CD4-positive, CD25-positive, alpha-beta regulatory T cell (primary cell): ENCODE data around the gene TP73. TPM values are rescaled to one million over a fixed set of nuclear protein-coding genes. Genes with fewer than 3 reads are reported as not detected.

Experiments
- ATAC-seq, 2 donors: fragments of 150-1000 bp; cut with Tn5 transposase; one replicate each; pipeline ENCODE4 v1.10.0; 2021; ENCODE audit warnings: low read depth in 2 of 2, moderate number of reproducible peaks in 2 of 2, moderate library complexity in 1 of 2
- DNase-seq, 3 donors: peaks; one replicate each; pipeline versions ENCODE4 v3.0.0 to v3.0.0-alpha.2; 2012 to 2022; ENCODE audit warnings: mixed read lengths in 1 of 3
- H3K27ac ChIP-seq: one replicate; pipeline ENCODE4 v1.7.0; 2013; ENCODE audit warnings: mild to moderate bottlenecking, low read length; ENCODE audit not compliant: insufficient read depth, poor library complexity, severe bottlenecking
- H3K27me3 ChIP-seq: one replicate; pipeline ENCODE4 v1.7.0; 2013; ENCODE audit warnings: low read length; ENCODE audit not compliant: control insufficient read depth, insufficient read depth
- H3K36me3 ChIP-seq: one replicate; pipeline ENCODE4 v1.7.0; 2013; ENCODE audit warnings: mild to moderate bottlenecking, low read length, moderate library complexity; ENCODE audit not compliant: control insufficient read depth, insufficient read depth
- H3K4me1 ChIP-seq: 2 replicates; pipeline ENCODE4 v1.7.0; 2013; ENCODE audit warnings: mild to moderate bottlenecking, low read length; ENCODE audit not compliant: insufficient read depth, control insufficient read depth, poor library complexity, severe bottlenecking
- H3K4me3 ChIP-seq: one replicate; pipeline ENCODE4 v1.7.0; 2013; ENCODE audit warnings: low read depth, mild to moderate bottlenecking, low read length, moderate library complexity
- H3K9me3 ChIP-seq, 2 experiments: 1 replicate in 1 of 2; 2 replicates in 1 of 2; pipeline ENCODE4 v1.7.0; 2013; ENCODE audit warnings: low read length in 2 of 2, mild to moderate bottlenecking in 1 of 2, moderate library complexity in 1 of 2; ENCODE audit not compliant: control insufficient read depth in 2 of 2
- H3K27ac Mint-ChIP-seq, 3 donors: one replicate each; pipeline ENCODE4 v1.8.0; 2020 to 2022; ENCODE audit warnings: mild to moderate bottlenecking in 3 of 3, mixed read lengths in 3 of 3, moderate library complexity in 2 of 3
- H3K27me3 Mint-ChIP-seq: one replicate; pipeline ENCODE4 v1.8.0; 2022; ENCODE audit warnings: mild to moderate bottlenecking, mixed read lengths
- H3K36me3 Mint-ChIP-seq: one replicate; pipeline ENCODE4 v1.8.0; 2020; ENCODE audit warnings: mixed read lengths
- H3K4me1 Mint-ChIP-seq, 4 donors: one replicate each; pipeline ENCODE4 v1.8.0; 2020 to 2022; ENCODE audit warnings: mixed read lengths in 4 of 4, mild to moderate bottlenecking in 1 of 4
- H3K4me3 Mint-ChIP-seq, 4 donors: one replicate each; pipeline ENCODE4 v1.8.0; 2020 to 2022; ENCODE audit warnings: mild to moderate bottlenecking in 4 of 4, mixed read lengths in 4 of 4, moderate library complexity in 3 of 4
- H3K9me3 Mint-ChIP-seq, 7 donors: one replicate each; pipeline ENCODE4 v1.8.0; 2020 to 2022; ENCODE audit warnings: mixed read lengths in 7 of 7, mild to moderate bottlenecking in 3 of 7, moderate library complexity in 2 of 7
- polyA plus RNA-seq, 4 donors: library from polyadenylated mRNA; unstranded; fragments of 300-500 nt; fragmentation: Illumina TruSeq; gene quantifications; one replicate each; pipeline ENCODE4 v1.2.3, GENCODE V29; 2021
- total RNA-seq: library from RNA; stranded (reverse); gene quantifications from one replicate; pipeline ENCODE4 v1.2.3, GENCODE V29; 2022

Gene TP73
- total and polyA plus RNA-seq, 5 donors from 2014 or later, result 0.08 to 0.12 TPM; not detected in 3

DNA sequence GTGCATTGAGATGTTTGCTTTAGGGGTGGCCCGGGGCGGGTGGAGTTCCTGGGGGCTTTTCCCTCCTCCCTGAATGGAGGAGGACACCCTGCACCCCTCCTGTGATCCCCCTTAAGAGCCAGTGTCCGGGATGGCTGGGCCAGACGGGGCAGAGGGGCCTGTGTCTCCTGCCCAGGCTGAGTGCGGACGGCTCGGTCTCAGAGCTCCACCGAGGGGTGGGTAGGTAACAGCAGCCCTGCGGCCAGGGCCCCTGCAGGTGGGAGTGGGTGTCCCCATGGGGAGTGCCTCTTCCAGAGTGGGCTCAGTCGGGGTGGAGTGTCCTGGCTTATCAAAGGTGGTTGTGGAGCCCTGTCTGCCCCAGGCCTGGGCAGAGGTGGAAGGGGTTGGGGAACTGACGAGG, 23.1 kb downstream of the TP73 start:
- H3K9me3 Mint-ChIP-seq, result no peaks in the 10 kb centered on the region
- no peak for ATAC-seq
- H3K4me1 ChIP-seq, result no peaks in the 10 kb centered on the region

DNA sequence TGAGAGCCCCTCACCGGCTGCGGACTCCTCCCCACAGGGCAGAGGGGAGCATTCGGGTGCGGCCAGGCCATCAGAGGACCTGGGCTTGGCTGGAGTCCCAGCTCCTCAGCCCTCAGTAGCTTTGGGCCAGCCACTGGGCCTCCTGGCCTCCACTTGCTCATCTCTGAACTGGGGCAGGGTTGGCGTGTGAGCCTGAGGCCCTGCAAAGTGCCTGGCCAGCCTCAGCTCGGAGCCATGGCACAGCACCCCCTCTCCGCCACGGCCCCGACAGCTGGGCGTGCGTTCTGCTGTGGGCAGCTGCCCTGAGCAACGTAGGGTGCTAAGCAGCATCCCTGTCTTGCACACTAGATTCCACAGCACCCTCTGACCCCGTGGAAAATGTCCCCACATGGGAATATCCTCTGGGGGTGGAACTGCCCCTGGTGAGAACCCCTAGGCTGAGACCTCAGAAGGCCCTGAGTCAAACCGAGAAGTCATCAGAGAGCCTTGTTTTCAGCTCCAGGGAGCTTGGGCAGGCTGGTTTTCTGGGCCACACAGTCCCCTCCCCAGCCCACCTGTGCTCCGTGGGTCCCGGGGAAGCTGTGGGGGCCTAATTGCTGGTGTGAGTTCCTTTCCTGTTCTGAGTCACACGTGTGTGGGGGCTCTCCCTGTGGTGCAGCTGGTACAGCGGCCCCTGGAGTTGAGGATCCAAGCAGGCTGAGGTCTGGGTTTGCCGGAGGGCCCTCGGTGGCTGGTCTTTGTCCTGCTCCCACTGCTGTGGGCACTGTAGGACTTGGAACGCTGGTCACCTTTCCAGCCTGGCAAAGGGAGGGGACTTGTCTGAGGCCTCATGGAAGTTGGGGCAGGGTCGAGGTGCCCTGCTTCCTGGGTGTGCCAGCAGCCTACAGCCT, 24.5 kb downstream of the TP73 start:
- Histone ChIP-seq H3K27ac (no peak overlapping the region), H3K4me3 (no peak overlapping the region), H3K9me3 (no peaks in the 10 kb centered on the region), H3K27me3 (no peaks in the 10 kb centered on the region), H3K36me3 (no peaks in the 10 kb centered on the region), H3K4me1 (no peaks in the 10 kb centered on the region)
- Mint-ChIP-seq H3K36me3 (no peaks in the 10 kb centered on the region), H3K27me3 (peaks cover 9% of the 10 kb centered on the region), H3K4me1 (peaks cover 0 to 38% (median 7%) of the 10 kb centered on the region in 4 donors), H3K4me3 (no peak overlapping the region), H3K27ac (peak overlapping the region in 1 of 3 donors; percentile 14), H3K9me3 (no peaks in the 10 kb centered on the region)
- DNase-seq, result peak in 1 of 3 donors; percentile 38
- ATAC-seq, result peak in 1 of 2 donors; percentile 35

More for the DNA sequence above, 23.1 kb downstream of the TP73 start:
- Mint-ChIP-seq H3K4me1 (peaks cover 0 to 38% (median 7%) of the 10 kb centered on the region in 4 donors), H3K27me3 (peaks cover 9% of the 10 kb centered on the region), H3K36me3 (no peaks in the 10 kb centered on the region), H3K4me3 (no peak overlapping the region), H3K27ac (no peak overlapping the region)
- Histone ChIP-seq H3K36me3 (no peaks in the 10 kb centered on the region), H3K9me3 (no peaks in the 10 kb centered on the region), H3K27me3 (no peaks in the 10 kb centered on the region), H3K4me3 (no peak overlapping the region), H3K27ac (no peak overlapping the region)
- DNase-seq, result no peak

- Mint-ChIP-seq H3K9me3 (no peaks in the 10 kb centered on the region), H3K27me3 (peaks cover 9% of the 10 kb centered on the region), H3K27ac (no peak overlapping the region), H3K4me3 (peak overlapping the region in 1 of 4 donors; percentile 7), H3K4me1 (peaks cover 0 to 38% (median 7%) of the 10 kb centered on the region in 4 donors), H3K36me3 (no peaks in the 10 kb centered on the region)
- no peaks in the 10 kb centered on the region for H3K9me3 ChIP-seq
- no peak overlapping the region for H3K4me3 ChIP-seq
- ATAC-seq, result no peak
- no peak for DNase-seq
- no peaks in the 10 kb centered on the region for H3K4me1 ChIP-seq
- H3K27ac ChIP-seq, result no peak overlapping the region
- no peaks in the 10 kb centered on the region for H3K36me3 ChIP-seq
- no peaks in the 10 kb centered on the region for H3K27me3 ChIP-seq
These were observed 25.2 kb downstream of the TP73 start for GRCh38 chr1:3677484-3677883.

GRCh38 chr1:3678361-3679097, 26.2 kb downstream of the TP73 start:
- Histone ChIP-seq H3K27ac (no peak overlapping the region), H3K4me1 (no peaks in the 10 kb centered on the region), H3K9me3 (no peaks in the 10 kb centered on the region), H3K27me3 (no peaks in the 10 kb centered on the region), H3K36me3 (no peaks in the 10 kb centered on the region), H3K4me3 (no peak overlapping the region)
- DNase-seq, result no peak
- no peak for ATAC-seq
- Mint-ChIP-seq H3K4me1 (peaks cover 0 to 36% (median 7%) of the 10 kb centered on the region in 4 donors), H3K27ac (no peak overlapping the region), H3K9me3 (peaks cover 0 to 1% (median 0%) of the 10 kb centered on the region in 7 donors), H3K27me3 (peaks cover 9% of the 10 kb centered on the region), H3K36me3 (no peaks in the 10 kb centered on the region), H3K4me3 (peak overlapping the region in 1 of 4 donors; percentile 21)

DNA sequence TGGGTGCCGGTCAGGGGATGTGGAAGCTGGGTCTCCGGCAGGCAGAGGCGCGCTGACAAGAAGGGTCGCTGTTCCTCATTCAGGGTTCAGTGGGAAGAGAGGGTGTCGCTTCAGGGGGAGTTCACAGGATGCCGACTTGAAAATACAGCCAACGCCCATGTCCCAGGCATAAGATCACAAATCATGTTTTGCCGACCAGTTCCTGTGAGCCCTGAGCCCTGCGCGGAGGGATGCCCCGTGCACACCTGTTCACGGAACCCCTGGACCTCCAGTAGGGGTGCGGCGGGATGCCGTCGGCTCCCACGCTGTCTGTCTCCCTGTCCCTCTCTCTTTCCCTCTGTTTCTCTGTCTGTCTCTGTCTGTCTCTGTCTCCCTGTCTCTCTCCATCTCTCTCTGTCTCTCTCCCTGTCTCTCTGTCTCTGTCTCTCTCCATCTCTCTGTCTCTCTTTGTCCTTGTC, 26.8 kb downstream of the TP73 start:
- no peak overlapping the region for H3K27ac ChIP-seq
- H3K36me3 Mint-ChIP-seq, result no peaks in the 10 kb centered on the region
- H3K27me3 Mint-ChIP-seq, result peaks cover 9% of the 10 kb centered on the region
- ATAC-seq, result no peak
- no peaks in the 10 kb centered on the region for H3K4me1 ChIP-seq
- peak in 1 of 3 donors; percentile 63 for DNase-seq
- H3K4me3 ChIP-seq, result no peak overlapping the region
- H3K4me3 Mint-ChIP-seq, result peak overlapping the region in 1 of 4 donors; percentile 21
- no peaks in the 10 kb centered on the region for H3K36me3 ChIP-seq
- H3K9me3 ChIP-seq, result no peaks in the 10 kb centered on the region
- no peaks in the 10 kb centered on the region for H3K27me3 ChIP-seq
- H3K27ac Mint-ChIP-seq, result peak overlapping the region; percentile 52 to 98 (median 86)
- H3K9me3 Mint-ChIP-seq, result peaks cover 0 to 1% (median 0%) of the 10 kb centered on the region in 7 donors
- peaks cover 0 to 35% (median 7%) of the 10 kb centered on the region in 4 donors for H3K4me1 Mint-ChIP-seq

GRCh38 chr1:3679799-3680453, 27.6 kb downstream of the TP73 start:
- Histone ChIP-seq H3K9me3 (no peaks in the 10 kb centered on the region), H3K4me1 (no peaks in the 10 kb centered on the region), H3K36me3 (no peaks in the 10 kb centered on the region), H3K4me3 (no peak overlapping the region), H3K27me3 (no peaks in the 10 kb centered on the region), H3K27ac (no peak overlapping the region)
- peaks cover 0 to 35% (median 7%) of the 10 kb centered on the region in 4 donors for H3K4me1 Mint-ChIP-seq
- H3K4me3 Mint-ChIP-seq, result no peak overlapping the region
- no peak for ATAC-seq
- peaks cover 9% of the 10 kb centered on the region for H3K27me3 Mint-ChIP-seq
- peaks cover 0 to 3% (median 0%) of the 10 kb centered on the region in 7 donors for H3K9me3 Mint-ChIP-seq
- no peak for DNase-seq
- peak overlapping the region; percentile 52 to 98 (median 86) for H3K27ac Mint-ChIP-seq
- H3K36me3 Mint-ChIP-seq, result no peaks in the 10 kb centered on the region

DNA sequence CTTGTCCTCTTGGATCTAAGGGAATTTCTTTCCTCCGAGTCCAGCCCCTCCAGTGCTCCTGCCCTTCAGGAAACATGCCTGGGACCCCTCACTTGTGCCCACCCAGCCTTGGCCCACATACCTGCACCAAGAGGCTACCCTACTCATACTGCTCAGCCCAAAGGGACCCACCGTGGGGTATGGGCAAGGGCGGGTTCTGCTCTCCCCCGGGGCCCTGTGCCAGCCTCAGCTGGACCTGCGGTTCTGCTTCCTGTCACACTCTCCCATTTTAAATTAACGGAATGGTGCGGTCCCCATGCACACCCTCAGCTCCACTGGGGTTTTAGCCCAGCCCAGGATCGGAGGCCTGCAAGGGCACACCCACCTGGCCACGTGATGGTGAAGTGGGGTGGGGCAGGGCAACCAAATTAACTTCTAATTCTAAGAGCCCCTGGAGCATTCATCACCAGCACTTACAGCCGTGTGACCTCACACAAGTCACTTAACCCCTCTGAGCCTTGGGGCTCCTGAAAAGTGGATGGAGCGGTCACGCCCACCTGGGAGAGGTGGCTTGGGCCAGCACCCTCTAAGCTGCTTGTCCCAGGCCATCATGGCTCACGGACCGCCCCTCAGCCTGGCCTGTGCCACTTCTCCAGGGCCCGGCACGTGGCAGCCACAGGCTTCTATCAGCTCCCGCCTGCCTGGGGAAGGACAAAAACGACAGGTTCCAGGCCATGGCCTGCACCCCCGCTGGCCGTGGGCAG, 28.3 kb downstream of the TP73 start:
- H3K27me3 ChIP-seq, result no peaks in the 10 kb centered on the region
- H3K9me3 ChIP-seq, result no peaks in the 10 kb centered on the region
- Mint-ChIP-seq H3K4me3 (no peak overlapping the region), H3K27me3 (peaks cover 7% of the 10 kb centered on the region), H3K27ac (no peak overlapping the region), H3K36me3 (no peaks in the 10 kb centered on the region), H3K4me1 (peaks cover 0 to 35% (median 7%) of the 10 kb centered on the region in 4 donors), H3K9me3 (peaks cover 0 to 3% (median 0%) of the 10 kb centered on the region in 7 donors)
- no peaks in the 10 kb centered on the region for H3K4me1 ChIP-seq
- H3K4me3 ChIP-seq, result no peak overlapping the region
- H3K27ac ChIP-seq, result no peak overlapping the region
- no peak for DNase-seq
- no peaks in the 10 kb centered on the region for H3K36me3 ChIP-seq
- no peak for ATAC-seq
